A549 (cell line): ENCODE data around the gene GAMT. TPM values are rescaled to one million over a fixed set of nuclear protein-coding genes. Genes with fewer than 3 reads are reported as not detected.

Experiments
- ATAC-seq, 2 experiments: fragments of 200-7000 bp in 1 of 2; fragments of >200 bp in 1 of 2; cut with Nextera tagmentation in 1 of 2; cut with Tn5 transposase in 1 of 2; 3 replicates each; pipeline versions ENCODE4 v1.8.0 to v1.9.1; 2018 to 2020; ENCODE audit warnings: mild to moderate bottlenecking in 1 of 2, moderate library complexity in 1 of 2
- CTCF ChIA-PET: fragments of 300-600 bp; sonication (Branson Sonifier 250); formaldehyde crosslinking; extraction: SDS; loops from one replicate; lab custom pipeline; 2021; ENCODE audit warnings: antibody characterized with exemption, inconsistent platforms; lab: Yijun Ruan, JAX
- POLR2A ChIA-PET: fragments of 350-600 bp; formaldehyde crosslinking; extraction: SDS; loops from one replicate; lab custom pipeline; 2021; ENCODE audit warnings: antibody characterized with exemption, inconsistent platforms; lab: Yijun Ruan, JAX
- DNase-seq, 2 experiments: peaks; one replicate each; pipeline versions ENCODE4 v3.0.0 to v3.0.0-alpha.2; 2011 to 2016; ENCODE audit warnings: low read depth in 1 of 2, low spot score in 1 of 2
- FAIRE-seq: peaks from 2 replicates; lab custom pipeline; 2011; peaks lifted over from hg19 to GRCh38; lab: Jason Lieb, UNC
- H3K27ac ChIP-seq, 2 experiments: fragments of >200 bp; sonication (Bioruptor Twin); formaldehyde crosslinking; 3 replicates each; pipeline ENCODE4 v1.5.1; 2016 to 2017
- H3K4me1 ChIP-seq: fragments of >200 bp; sonication (Bioruptor Twin); formaldehyde crosslinking; 3 replicates; pipeline ENCODE4 v1.6.1; 2016
- H3K4me2 ChIP-seq: fragments of >200 bp; sonication (Bioruptor Twin); formaldehyde crosslinking; 3 replicates; pipeline ENCODE4 v1.6.1; 2016
- H3K4me3 ChIP-seq: fragments of >200 bp; sonication (Bioruptor Twin); formaldehyde crosslinking; 3 replicates; pipeline ENCODE4 v1.5.1; 2016
- H3K9me3 ChIP-seq: fragments of >200 bp; sonication (Bioruptor Twin); formaldehyde crosslinking; 3 replicates; pipeline ENCODE4 v1.6.1; 2016
- BHLHE40 ChIP-seq: IDR thresholded peaks from 2 replicates; pipeline ENCODE4 v1.6.1; 2012; ENCODE audit warnings: low read depth, low read length, inconsistent platforms
- CHD2 ChIP-seq: fragments of 150-350 bp; IDR thresholded peaks from 2 replicates; pipeline ENCODE4 v1.6.1; 2014; ENCODE audit warnings: low read length; ENCODE audit not compliant: partially characterized antibody
- CHD4 ChIP-seq: fragments of 200-600 bp; sonication (generic); IDR thresholded peaks from 2 replicates; pipeline ENCODE4 v1.6.1; 2016; ENCODE audit warnings: antibody characterized with exemption, mild to moderate bottlenecking, borderline replicate concordance
- EHF ChIP-seq: fragments of 250-450 bp; sonication (Bioruptor Pico); IDR thresholded peaks from 2 replicates; pipeline ENCODE4 v1.5.0; 2020; ENCODE audit warnings: mild to moderate bottlenecking
- EP300 ChIP-seq, 2 experiments: fragments of >200 bp; sonication (Bioruptor Twin); formaldehyde crosslinking; IDR thresholded peaks; 2 replicates in 1 of 2; 3 replicates in 1 of 2; pipeline ENCODE4 v1.6.1; 2016 to 2017
- ESRRA ChIP-seq: fragments of 150-350 bp; IDR thresholded peaks from 2 replicates; pipeline ENCODE4 v1.6.1; 2014; ENCODE audit warnings: mild to moderate bottlenecking, low read length, borderline replicate concordance
- FOSB ChIP-seq: fragments of 250-450 bp; sonication (Bioruptor Pico); IDR thresholded peaks from 2 replicates; pipeline ENCODE4 v1.5.0; 2020; ENCODE audit warnings: mild to moderate bottlenecking, moderate library complexity
- FOSL2 ChIP-seq, 2 experiments: fragments of 450-650 bp in 1 of 2; fragments of >200 bp in 1 of 2; sonication (Bioruptor Twin) in 1 of 2; formaldehyde crosslinking; IDR thresholded peaks; 2 replicates each; pipeline versions ENCODE4 v1.5.0 to v1.6.1; 2016 to 2020; ENCODE audit warnings: mild to moderate bottlenecking in 1 of 2, moderate library complexity in 1 of 2
- GATA3 ChIP-seq: IDR thresholded peaks from 2 replicates; pipeline ENCODE4 v1.6.1; 2012; ENCODE audit warnings: borderline replicate concordance
- HDAC2 ChIP-seq: fragments of 200-600 bp; sonication (generic); IDR thresholded peaks from 2 replicates; pipeline ENCODE4 v1.6.1; 2016
- HES2 ChIP-seq: fragments of >200 bp; sonication (Bioruptor Twin); formaldehyde crosslinking; IDR thresholded peaks from 2 replicates; pipeline ENCODE4 v1.6.1; 2016
- HEYL ChIP-seq: fragments of 250-450 bp; sonication (Bioruptor Pico); IDR thresholded peaks from 2 replicates; pipeline ENCODE4 v1.8.0; 2021; ENCODE audit warnings: mild to moderate bottlenecking, moderate library complexity
- HOXB13 ChIP-seq: fragments of 250-450 bp; sonication (Bioruptor Pico); IDR thresholded peaks from 2 replicates; pipeline ENCODE4 v1.5.0; 2020; ENCODE audit warnings: low read depth, mild to moderate bottlenecking, moderate library complexity
- HOXB5 ChIP-seq: fragments of 250-450 bp; sonication (Bioruptor Pico); IDR thresholded peaks from 2 replicates; pipeline ENCODE4 v1.5.0; 2020; ENCODE audit warnings: mild to moderate bottlenecking, moderate library complexity
- JUN ChIP-seq, 2 experiments: fragments of >200 bp; sonication (Bioruptor Twin); formaldehyde crosslinking; IDR thresholded peaks; 2 replicates in 1 of 2; 3 replicates in 1 of 2; pipeline ENCODE4 v1.6.1; 2016 to 2017
- KDM1A ChIP-seq: fragments of 200-600 bp; sonication (generic); IDR thresholded peaks from 2 replicates; pipeline ENCODE4 v1.6.1; 2016; ENCODE audit warnings: low read depth, mild to moderate bottlenecking
- MAZ ChIP-seq: fragments of 150-350 bp; IDR thresholded peaks from 2 replicates; pipeline ENCODE4 v1.6.1; 2014; ENCODE audit warnings: antibody characterized with exemption, low read depth, low read length, borderline replicate concordance
- NPAS2 ChIP-seq: fragments of 250-450 bp; sonication (Bioruptor Pico); IDR thresholded peaks from 2 replicates; pipeline ENCODE4 v1.8.0; 2022; ENCODE audit warnings: mild to moderate bottlenecking, moderate library complexity, borderline replicate concordance
- NR3C1 ChIP-seq: fragments of >200 bp; sonication (Bioruptor Twin); formaldehyde crosslinking; IDR thresholded peaks from 3 replicates; pipeline ENCODE4 v1.6.1; 2017
- PBX3 ChIP-seq: IDR thresholded peaks from 2 replicates; pipeline ENCODE4 v1.6.1; 2012
- PHF8 ChIP-seq: fragments of 200-600 bp; sonication (generic); IDR thresholded peaks from 2 replicates; pipeline ENCODE4 v1.6.1; 2016; ENCODE audit warnings: low read depth, mild to moderate bottlenecking, antibody characterized with exemption, moderate library complexity, borderline replicate concordance
- POLR2A ChIP-seq: IDR thresholded peaks from 2 replicates; pipeline ENCODE4 v1.6.1; 2012; ENCODE audit warnings: mild to moderate bottlenecking, low read length
- RARB ChIP-seq: fragments of 250-450 bp; sonication (Bioruptor Pico); IDR thresholded peaks from 2 replicates; pipeline ENCODE4 v1.8.0; 2021; ENCODE audit warnings: mild to moderate bottlenecking, moderate library complexity
- RCOR1 ChIP-seq: fragments of 150-350 bp; IDR thresholded peaks from 2 replicates; pipeline ENCODE4 v1.6.1; 2014; ENCODE audit warnings: antibody characterized with exemption, low read length, low read depth
- RFX5 ChIP-seq: fragments of 450-650 bp; IDR thresholded peaks from 2 replicates; pipeline ENCODE4 v1.7.1; 2014; ENCODE audit warnings: antibody characterized with exemption, mild to moderate bottlenecking, moderate library complexity
- SREBF2 ChIP-seq: fragments of 450-650 bp; IDR thresholded peaks from 2 replicates; pipeline ENCODE4 v1.6.1; 2014; ENCODE audit warnings: mild to moderate bottlenecking, moderate library complexity
- TP53 ChIP-seq: fragments of 250-450 bp; sonication (Bioruptor Pico); IDR thresholded peaks from 2 replicates; pipeline ENCODE4 v1.5.0; 2021; ENCODE audit warnings: mild to moderate bottlenecking, moderate library complexity
- ZC3H11A ChIP-seq: fragments of 450-650 bp; IDR thresholded peaks from 2 replicates; pipeline ENCODE4 v1.6.1; 2014; ENCODE audit warnings: antibody characterized with exemption, mild to moderate bottlenecking
- ZNF302 ChIP-seq: fragments of 250-450 bp; sonication (Bioruptor Pico); IDR thresholded peaks from 2 replicates; pipeline ENCODE4 v1.9.0; 2021; ENCODE audit warnings: inconsistent platforms, mild to moderate bottlenecking, moderate library complexity
- ZSCAN20 ChIP-seq: fragments of 250-450 bp; sonication (Bioruptor Pico); IDR thresholded peaks from 2 replicates; pipeline ENCODE4 v1.8.0; 2022; ENCODE audit warnings: mild to moderate bottlenecking, moderate library complexity
- WGBS: methylation state at CpG from one replicate; pipeline ENCODE4 v1.1.6; 2017; ENCODE audit errors: missing lambda C conversion rate; 5-methylcytosine and 5-hydroxymethylcytosine counted together
- polyA plus RNA-seq, 4 experiments: library from polyadenylated mRNA; depleted of rRNA in 3 of 4; stranded (reverse); fragments of >200 nt; fragmentation: RNase III in 1 of 4; extraction: RNeasy Plus Mini Kit Qiagen cat#74134 plus additional on column Dnase treatment in 1 of 4; gene quantifications; 2 replicates in 3 of 4; 3 replicates in 1 of 4; pipeline ENCODE4 v1.2.3, GENCODE V29; 2011 to 2017

GAMT gene
- polyA plus RNA-seq, 2 of the 4 experiments (the other 2 are of a cell fraction), result 13.6 to 26.0 TPM

DNA sequence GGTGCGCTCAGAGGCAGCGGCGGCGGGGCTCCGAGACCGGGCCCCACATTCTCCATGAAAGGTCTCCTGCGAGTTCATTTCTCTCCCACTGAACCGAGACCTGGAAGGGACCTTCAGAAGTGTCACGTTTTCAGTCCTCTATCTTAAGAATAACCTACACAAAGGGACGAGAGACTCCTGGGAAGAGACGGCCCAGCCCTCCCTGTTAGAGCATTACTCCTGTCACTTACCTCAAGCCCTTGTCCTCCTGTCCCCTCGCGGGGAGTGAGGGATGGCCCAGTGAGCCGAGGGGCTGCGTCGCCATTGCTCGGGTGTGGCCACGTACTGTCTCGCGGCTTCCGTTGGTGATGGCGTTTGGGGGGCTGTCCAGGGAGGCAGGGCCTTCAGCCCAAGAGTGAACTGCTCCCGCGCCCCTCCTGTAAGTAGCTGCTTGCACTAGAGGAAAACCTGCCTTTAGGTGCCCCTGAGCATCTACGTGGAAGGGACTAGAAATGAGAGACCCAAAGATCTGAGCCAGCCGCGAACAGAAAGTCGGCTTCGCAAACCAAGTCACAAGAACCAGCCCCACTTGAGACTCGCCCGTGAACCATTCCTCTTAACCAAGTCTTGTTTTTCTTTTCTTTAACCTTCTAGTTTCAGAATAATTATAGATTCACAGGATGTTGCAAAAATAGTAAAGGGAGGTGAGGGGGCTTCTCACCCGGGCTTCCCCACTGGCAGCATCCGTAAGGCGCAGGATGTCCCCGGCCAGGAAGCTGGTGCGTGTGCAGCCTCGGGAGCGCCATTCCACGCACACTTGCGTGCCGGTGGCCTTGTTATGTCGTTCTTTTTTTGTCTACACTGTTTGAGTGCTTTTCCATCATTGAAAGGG, 38.7 kb downstream of the GAMT start:
- FAIRE-seq, result no peak
- Histone ChIP-seq H3K9me3 (no peaks in the 10 kb centered on the region), H3K4me2 (no peak overlapping the region; the same call in 2 of the 3 replicates), H3K27ac (peak overlapping the region in 1 of 2 experiments; percentile 16; a peak in 1 of 6 replicates), H3K4me3 (no peak overlapping the region), H3K4me1 (peaks cover 9% of the 10 kb centered on the region; the same call in 2 of the 3 replicates)
- DNase-seq, result no peak
- ChIA-PET CTCF (interaction anchor here (1.0 kb wide), 1 partner anchor 48 kb away, joined by 7 read pairs; no protein-coding TSS in a partner anchor), POLR2A (no interaction called here)
- TF ChIP-seq GATA3 (no peak), RARB (no peak), KDM1A (no peak), EP300 (IDR thresholded peaks at IDR 0.05) (no peak), JUN (IDR thresholded peaks at IDR 0.05) (no peak), HOXB5 (CRISPR knock-in tag) (no peak), NR3C1 (no peak), BHLHE40 (no peak), EHF (CRISPR knock-in tag) (no peak), FOSB (no peak), CHD4 (no peak), SREBF2 (no peak), TP53 (CRISPR knock-in tag) (no peak), PBX3 (no peak), MAZ (no peak)
- ATAC-seq, result no peak
- WGBS, result 92% methylated on average over 42 of the region's 42 CpGs

- H3K4me2 ChIP-seq, result peak overlapping the region; percentile 25; the same call in 1 of the 3 replicates
- peaks cover 9% of the 10 kb centered on the region; the same call in 2 of the 3 replicates for H3K4me1 ChIP-seq
- no peak for FAIRE-seq
- ATAC-seq, result no peak
- no peak for DNase-seq
- no peaks in the 10 kb centered on the region for H3K9me3 ChIP-seq
- POLR2A ChIA-PET, result no interaction called here
- H3K27ac ChIP-seq, result peak overlapping the region in 1 of 2 experiments; percentile 20; a peak in 1 of 6 replicates
- 85% methylated on average over 30 of the region's 30 CpGs for WGBS
- TF ChIP-seq FOSL2 (IDR thresholded peaks at IDR 0.05) (no peak), FOSL2 (CRISPR knock-in tag; IDR thresholded peaks at IDR 0.05) (peak; percentile 87), CHD2 (no peak), NPAS2 (no peak)
- H3K4me3 ChIP-seq, result no peak overlapping the region
- CTCF ChIA-PET, result interaction anchor here (2.4 kb wide), 1 partner anchor 82 kb away, joined by 10 read pairs; no protein-coding TSS in a partner anchor
These were observed 39.5 kb downstream of the GAMT start for GRCh38 chr19:1361601-1362386.

GRCh38 chr19:1360818-1361461, 40.4 kb downstream of the GAMT start:
- H3K4me2 ChIP-seq, result no peak overlapping the region
- no peak for DNase-seq
- FAIRE-seq, result no peak
- no peak overlapping the region for H3K27ac ChIP-seq
- peaks cover 14% of the 10 kb centered on the region; the same call in 2 of the 3 replicates for H3K4me1 ChIP-seq
- no peak for ATAC-seq
- POLR2A ChIA-PET, result no interaction called here
- H3K4me3 ChIP-seq, result no peak overlapping the region
- 88% methylated on average over 24 of the region's 31 CpGs for WGBS
- H3K9me3 ChIP-seq, result no peaks in the 10 kb centered on the region
- CTCF ChIA-PET, result interaction anchor here (1.3 to 2.4 kb wide), 2 partner anchors 11 to 82 kb away, joined by 3 to 10 read pairs; no protein-coding TSS in a partner anchor
- TF ChIP-seq POLR2A (no peak), PHF8 (no peak), CHD4 (no peak), RCOR1 (no peak), ZNF302 (CRISPR knock-in tag) (no peak), HES2 (no peak), PBX3 (no peak), EHF (CRISPR knock-in tag) (no peak), HOXB13 (CRISPR knock-in tag) (no peak), ZC3H11A (no peak), ESRRA (no peak), RFX5 (no peak), ZSCAN20 (no peak), EP300 (IDR thresholded peaks at IDR 0.05) (no peak), HEYL (no peak), HDAC2 (no peak), KDM1A (no peak)
